WTC11 (cell line): ENCODE data around the gene CACNA1E. TPM values are rescaled to one million over a fixed set of nuclear protein-coding genes. Genes with fewer than 3 reads are reported as not detected.

Experiments
- ATAC-seq: fragments of 200-7000 bp; cut with Tn5 transposase; 2 replicates; pipeline ENCODE4 v1.10.0; 2021; ENCODE audit warnings: mild to moderate bottlenecking, moderate library complexity
- CTCF ChIA-PET: fragments of 300-600 bp; sonication (Branson Sonifier 250); formaldehyde crosslinking; loops from one replicate; lab custom pipeline; 2021; ENCODE audit warnings: antibody characterized with exemption; lab: Charles Lee
- POLR2A ChIA-PET: fragments of 350-600 bp; sonication (Branson Sonifier 250); formaldehyde crosslinking; loops from one replicate; lab custom pipeline; 2021; ENCODE audit warnings: antibody characterized with exemption; lab: Charles Lee
- DNase-seq: peaks from one replicate; pipeline ENCODE4 v3.0.0; 2021; ENCODE audit warnings: low spot score
- H3K27ac Mint-ChIP-seq: 2 replicates; pipeline ENCODE4 v1.8.0; 2021; ENCODE audit warnings: mixed read lengths
- H3K27me3 Mint-ChIP-seq: 2 replicates; pipeline ENCODE4 v1.8.0; 2021; ENCODE audit warnings: low read depth, mild to moderate bottlenecking, moderate library complexity, mixed read lengths
- H3K36me3 Mint-ChIP-seq: 2 replicates; pipeline ENCODE4 v1.8.0; 2021; ENCODE audit warnings: mixed read lengths
- H3K4me1 Mint-ChIP-seq: 2 replicates; pipeline ENCODE4 v1.8.0; 2022; ENCODE audit warnings: mixed read lengths
- H3K4me3 Mint-ChIP-seq: 2 replicates; pipeline ENCODE4 v1.8.0; 2021; ENCODE audit warnings: mild to moderate bottlenecking, moderate library complexity, mixed read lengths
- H3K9me3 Mint-ChIP-seq: 2 replicates; pipeline ENCODE4 v1.8.0; 2021; ENCODE audit warnings: mixed read lengths
- ATF3 ChIP-seq: sonication (generic); formaldehyde crosslinking; conservative IDR thresholded peaks from 2 replicates; pipeline ENCODE4 v1.8.1; 2022; ENCODE audit warnings: mild to moderate bottlenecking, missing genetic modification reagents
- CBFB ChIP-seq: sonication (generic); formaldehyde crosslinking; IDR thresholded peaks from 2 replicates; pipeline ENCODE4 v1.8.1; 2022; ENCODE audit warnings: mild to moderate bottlenecking, low read depth, missing genetic modification reagents
- CREB1 ChIP-seq: sonication (generic); formaldehyde crosslinking; IDR thresholded peaks from 2 replicates; pipeline ENCODE4 v1.8.0; 2023; ENCODE audit warnings: mild to moderate bottlenecking, missing genetic modification reagents
- E2F1 ChIP-seq: sonication (generic); formaldehyde crosslinking; IDR thresholded peaks from 2 replicates; pipeline ENCODE4 v1.8.0; 2022; ENCODE audit warnings: mild to moderate bottlenecking, missing genetic modification reagents
- E2F5 ChIP-seq: sonication (generic); formaldehyde crosslinking; IDR thresholded peaks from 2 replicates; pipeline ENCODE4 v1.8.1; 2022; ENCODE audit warnings: mild to moderate bottlenecking, moderate library complexity, missing genetic modification reagents
- ELF4 ChIP-seq: sonication (generic); formaldehyde crosslinking; IDR thresholded peaks from 2 replicates; pipeline ENCODE4 v1.8.1; 2022; ENCODE audit warnings: low read depth, mild to moderate bottlenecking, moderate library complexity, missing genetic modification reagents
- ETV6 ChIP-seq: sonication (generic); formaldehyde crosslinking; IDR thresholded peaks from 2 replicates; pipeline ENCODE4 v1.8.1; 2022; ENCODE audit warnings: mild to moderate bottlenecking, missing genetic modification reagents
- FOXK1 ChIP-seq: sonication (generic); formaldehyde crosslinking; IDR thresholded peaks from 2 replicates; pipeline ENCODE4 v1.8.0; 2022; ENCODE audit warnings: mild to moderate bottlenecking, moderate library complexity, missing genetic modification reagents
- IRF2 ChIP-seq: sonication (generic); formaldehyde crosslinking; IDR thresholded peaks from 2 replicates; pipeline ENCODE4 v1.8.0; 2022; ENCODE audit warnings: low read depth, missing genetic modification reagents, borderline replicate concordance
- JUN ChIP-seq: sonication (generic); formaldehyde crosslinking; IDR thresholded peaks from 2 replicates; pipeline ENCODE4 v1.8.0; 2023; ENCODE audit warnings: mild to moderate bottlenecking, missing genetic modification reagents
- NR1H2 ChIP-seq: sonication (generic); formaldehyde crosslinking; IDR thresholded peaks from 2 replicates; pipeline ENCODE4 v1.9.0; 2021; ENCODE audit warnings: mild to moderate bottlenecking, moderate library complexity, missing genetic modification reagents
- PRDM15 ChIP-seq: sonication (generic); formaldehyde crosslinking; IDR thresholded peaks from 2 replicates; pipeline ENCODE4 v1.8.0; 2022; ENCODE audit warnings: missing genetic modification reagents
- SMAD4 ChIP-seq: sonication (generic); formaldehyde crosslinking; IDR thresholded peaks from 2 replicates; pipeline ENCODE4 v1.8.0; 2022; ENCODE audit warnings: mild to moderate bottlenecking, missing genetic modification reagents
- ZMAT4 ChIP-seq: fragments of 250-450 bp; sonication (Bioruptor Pico); IDR thresholded peaks from 2 replicates; pipeline ENCODE4 v1.9.0; 2021; ENCODE audit warnings: mild to moderate bottlenecking
- ZNF232 ChIP-seq: sonication (generic); formaldehyde crosslinking; IDR thresholded peaks from 2 replicates; pipeline ENCODE4 v1.8.0; 2022; ENCODE audit warnings: mild to moderate bottlenecking, missing genetic modification reagents
- ZNF263 ChIP-seq: sonication (generic); formaldehyde crosslinking; IDR thresholded peaks from 2 replicates; pipeline ENCODE4 v1.8.1; 2022; ENCODE audit warnings: low read depth, mild to moderate bottlenecking, moderate library complexity, missing genetic modification reagents
- total RNA-seq: library from RNA; stranded (reverse); gene quantifications from 3 replicates; pipeline ENCODE4 v1.2.3, GENCODE V29; 2021
- TF ChIP-seq, protein P1 (sequence below): sonication (generic); formaldehyde crosslinking; IDR thresholded peaks from 2 replicates; pipeline ENCODE4 v1.8.1; 2023; ENCODE audit warnings: mild to moderate bottlenecking, missing genetic modification reagents, borderline replicate concordance
- TF ChIP-seq, protein P2 (sequence below): fragments of 250-450 bp; sonication (Bioruptor Pico); IDR thresholded peaks from 2 replicates; pipeline ENCODE4 v1.9.0; 2021; ENCODE audit warnings: mild to moderate bottlenecking
- TF ChIP-seq, protein P3 (sequence below): fragments of 250-450 bp; sonication (Bioruptor Pico); IDR thresholded peaks from 2 replicates; pipeline ENCODE4 v1.9.0; 2021; ENCODE audit warnings: mild to moderate bottlenecking, borderline replicate concordance

The CACNA1E gene
- total RNA-seq, 1 experiment from 2014 or later, result 0.63 TPM

- TF ChIP-seq, protein P1, sequence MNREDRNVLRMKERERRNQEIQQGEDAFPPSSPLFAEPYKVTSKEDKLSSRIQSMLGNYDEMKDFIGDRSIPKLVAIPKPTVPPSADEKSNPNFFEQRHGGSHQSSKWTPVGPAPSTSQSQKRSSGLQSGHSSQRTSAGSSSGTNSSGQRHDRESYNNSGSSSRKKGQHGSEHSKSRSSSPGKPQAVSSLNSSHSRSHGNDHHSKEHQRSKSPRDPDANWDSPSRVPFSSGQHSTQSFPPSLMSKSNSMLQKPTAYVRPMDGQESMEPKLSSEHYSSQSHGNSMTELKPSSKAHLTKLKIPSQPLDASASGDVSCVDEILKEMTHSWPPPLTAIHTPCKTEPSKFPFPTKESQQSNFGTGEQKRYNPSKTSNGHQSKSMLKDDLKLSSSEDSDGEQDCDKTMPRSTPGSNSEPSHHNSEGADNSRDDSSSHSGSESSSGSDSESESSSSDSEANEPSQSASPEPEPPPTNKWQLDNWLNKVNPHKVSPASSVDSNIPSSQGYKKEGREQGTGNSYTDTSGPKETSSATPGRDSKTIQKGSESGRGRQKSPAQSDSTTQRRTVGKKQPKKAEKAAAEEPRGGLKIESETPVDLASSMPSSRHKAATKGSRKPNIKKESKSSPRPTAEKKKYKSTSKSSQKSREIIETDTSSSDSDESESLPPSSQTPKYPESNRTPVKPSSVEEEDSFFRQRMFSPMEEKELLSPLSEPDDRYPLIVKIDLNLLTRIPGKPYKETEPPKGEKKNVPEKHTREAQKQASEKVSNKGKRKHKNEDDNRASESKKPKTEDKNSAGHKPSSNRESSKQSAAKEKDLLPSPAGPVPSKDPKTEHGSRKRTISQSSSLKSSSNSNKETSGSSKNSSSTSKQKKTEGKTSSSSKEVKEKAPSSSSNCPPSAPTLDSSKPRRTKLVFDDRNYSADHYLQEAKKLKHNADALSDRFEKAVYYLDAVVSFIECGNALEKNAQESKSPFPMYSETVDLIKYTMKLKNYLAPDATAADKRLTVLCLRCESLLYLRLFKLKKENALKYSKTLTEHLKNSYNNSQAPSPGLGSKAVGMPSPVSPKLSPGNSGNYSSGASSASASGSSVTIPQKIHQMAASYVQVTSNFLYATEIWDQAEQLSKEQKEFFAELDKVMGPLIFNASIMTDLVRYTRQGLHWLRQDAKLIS (CRISPR knock-in tag), result no peak
- TF ChIP-seq SMAD4 (CRISPR knock-in tag), result no peak
- TF ChIP-seq ZNF232, result no peak
- TF ChIP-seq PRDM15 (CRISPR knock-in tag), result no peak
- no peak for TF ChIP-seq CBFB (CRISPR knock-in tag)
- no peak for TF ChIP-seq ETV6
- no peak for TF ChIP-seq NR1H2 (CRISPR knock-in tag)
- no peak for TF ChIP-seq JUN
- TF ChIP-seq E2F1, result no peak
These were observed 85.4 kb downstream of the CACNA1E start (continued) for GRCh38 chr1:181568736-181569135.

DNA sequence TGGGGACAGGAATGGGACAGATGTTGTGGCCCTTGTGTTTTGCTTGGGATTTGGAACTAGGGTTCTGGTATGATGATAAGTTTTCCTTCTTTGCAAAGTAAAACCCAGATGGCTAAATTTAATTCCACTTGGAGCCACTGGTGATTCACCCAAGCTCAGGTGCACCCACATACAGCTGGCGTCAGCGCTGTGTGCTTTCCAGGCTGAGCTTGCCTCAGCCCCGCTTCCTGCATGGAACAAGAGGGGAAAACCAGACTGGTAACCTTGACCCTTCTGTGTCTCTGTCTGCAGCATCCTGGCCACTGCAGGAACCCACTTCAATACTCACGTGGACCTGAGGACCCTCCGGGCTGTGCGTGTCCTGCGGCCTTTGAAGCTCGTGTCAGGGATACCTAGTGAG, 94.2 kb downstream of the CACNA1E start:
- Mint-ChIP-seq H3K9me3 (no peaks in the 10 kb centered on the region), H3K36me3 (no peaks in the 10 kb centered on the region), H3K27me3 (no peaks in the 10 kb centered on the region), H3K27ac (no peak overlapping the region), H3K4me1 (0 out of 2 replicates have a peak, but pooled peaks cover 4% of the 10 kb centered on the region), H3K4me3 (no peak overlapping the region)
- ChIA-PET CTCF (interaction anchor here (1.2 kb wide), 1 partner anchor 359 kb away, joined by 4 read pairs; no protein-coding TSS in a partner anchor), POLR2A (no interaction called here)
- DNase-seq, result no peak
- no peak for ATAC-seq
- TF ChIP-seq, protein P2, sequence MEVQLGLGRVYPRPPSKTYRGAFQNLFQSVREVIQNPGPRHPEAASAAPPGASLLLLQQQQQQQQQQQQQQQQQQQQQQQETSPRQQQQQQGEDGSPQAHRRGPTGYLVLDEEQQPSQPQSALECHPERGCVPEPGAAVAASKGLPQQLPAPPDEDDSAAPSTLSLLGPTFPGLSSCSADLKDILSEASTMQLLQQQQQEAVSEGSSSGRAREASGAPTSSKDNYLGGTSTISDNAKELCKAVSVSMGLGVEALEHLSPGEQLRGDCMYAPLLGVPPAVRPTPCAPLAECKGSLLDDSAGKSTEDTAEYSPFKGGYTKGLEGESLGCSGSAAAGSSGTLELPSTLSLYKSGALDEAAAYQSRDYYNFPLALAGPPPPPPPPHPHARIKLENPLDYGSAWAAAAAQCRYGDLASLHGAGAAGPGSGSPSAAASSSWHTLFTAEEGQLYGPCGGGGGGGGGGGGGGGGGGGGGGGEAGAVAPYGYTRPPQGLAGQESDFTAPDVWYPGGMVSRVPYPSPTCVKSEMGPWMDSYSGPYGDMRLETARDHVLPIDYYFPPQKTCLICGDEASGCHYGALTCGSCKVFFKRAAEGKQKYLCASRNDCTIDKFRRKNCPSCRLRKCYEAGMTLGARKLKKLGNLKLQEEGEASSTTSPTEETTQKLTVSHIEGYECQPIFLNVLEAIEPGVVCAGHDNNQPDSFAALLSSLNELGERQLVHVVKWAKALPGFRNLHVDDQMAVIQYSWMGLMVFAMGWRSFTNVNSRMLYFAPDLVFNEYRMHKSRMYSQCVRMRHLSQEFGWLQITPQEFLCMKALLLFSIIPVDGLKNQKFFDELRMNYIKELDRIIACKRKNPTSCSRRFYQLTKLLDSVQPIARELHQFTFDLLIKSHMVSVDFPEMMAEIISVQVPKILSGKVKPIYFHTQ (CRISPR knock-in tag), result no peak
- TF ChIP-seq ZMAT4 (no peak), CREB1 (CRISPR knock-in tag) (no peak), FOXK1 (CRISPR knock-in tag) (no peak), E2F5 (CRISPR knock-in tag) (no peak), ETV6 (no peak), ELF4 (no peak), IRF2 (CRISPR knock-in tag) (no peak), ZNF263 (CRISPR knock-in tag) (no peak), ATF3 (CRISPR knock-in tag) (no peak)
- TF ChIP-seq, protein P3, sequence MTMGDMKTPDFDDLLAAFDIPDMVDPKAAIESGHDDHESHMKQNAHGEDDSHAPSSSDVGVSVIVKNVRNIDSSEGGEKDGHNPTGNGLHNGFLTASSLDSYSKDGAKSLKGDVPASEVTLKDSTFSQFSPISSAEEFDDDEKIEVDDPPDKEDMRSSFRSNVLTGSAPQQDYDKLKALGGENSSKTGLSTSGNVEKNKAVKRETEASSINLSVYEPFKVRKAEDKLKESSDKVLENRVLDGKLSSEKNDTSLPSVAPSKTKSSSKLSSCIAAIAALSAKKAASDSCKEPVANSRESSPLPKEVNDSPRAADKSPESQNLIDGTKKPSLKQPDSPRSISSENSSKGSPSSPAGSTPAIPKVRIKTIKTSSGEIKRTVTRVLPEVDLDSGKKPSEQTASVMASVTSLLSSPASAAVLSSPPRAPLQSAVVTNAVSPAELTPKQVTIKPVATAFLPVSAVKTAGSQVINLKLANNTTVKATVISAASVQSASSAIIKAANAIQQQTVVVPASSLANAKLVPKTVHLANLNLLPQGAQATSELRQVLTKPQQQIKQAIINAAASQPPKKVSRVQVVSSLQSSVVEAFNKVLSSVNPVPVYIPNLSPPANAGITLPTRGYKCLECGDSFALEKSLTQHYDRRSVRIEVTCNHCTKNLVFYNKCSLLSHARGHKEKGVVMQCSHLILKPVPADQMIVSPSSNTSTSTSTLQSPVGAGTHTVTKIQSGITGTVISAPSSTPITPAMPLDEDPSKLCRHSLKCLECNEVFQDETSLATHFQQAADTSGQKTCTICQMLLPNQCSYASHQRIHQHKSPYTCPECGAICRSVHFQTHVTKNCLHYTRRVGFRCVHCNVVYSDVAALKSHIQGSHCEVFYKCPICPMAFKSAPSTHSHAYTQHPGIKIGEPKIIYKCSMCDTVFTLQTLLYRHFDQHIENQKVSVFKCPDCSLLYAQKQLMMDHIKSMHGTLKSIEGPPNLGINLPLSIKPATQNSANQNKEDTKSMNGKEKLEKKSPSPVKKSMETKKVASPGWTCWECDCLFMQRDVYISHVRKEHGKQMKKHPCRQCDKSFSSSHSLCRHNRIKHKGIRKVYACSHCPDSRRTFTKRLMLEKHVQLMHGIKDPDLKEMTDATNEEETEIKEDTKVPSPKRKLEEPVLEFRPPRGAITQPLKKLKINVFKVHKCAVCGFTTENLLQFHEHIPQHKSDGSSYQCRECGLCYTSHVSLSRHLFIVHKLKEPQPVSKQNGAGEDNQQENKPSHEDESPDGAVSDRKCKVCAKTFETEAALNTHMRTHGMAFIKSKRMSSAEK (CRISPR knock-in tag), result no peak
